ENCODE data around the gene FAH.

GRCh38 chr15:80179935-80180334 lies 27.1 kb downstream of the FAH start:
- no peak for TF ChIP-seq GATA2 (IDR thresholded peaks at IDR 0.05; ENCODE audit: low read depth, low read length)
- no peak for TF ChIP-seq GATA3 (IDR thresholded peaks at IDR 0.05; ENCODE audit: low read depth, low read length)

All from SH-SY5Y (cell line).